Ishikawa (cell line): ENCODE measurements around the gene PCDH9.

ENCODE experiments used
- CEBPB ChIP-seq: IDR thresholded peaks from 2 replicates; pipeline ENCODE4 v1.6.1; 2012
- CREB1 ChIP-seq: IDR thresholded peaks from 2 replicates; pipeline ENCODE4 v1.6.1; 2012; ENCODE audit warnings: low read depth
- EGR1 ChIP-seq: IDR thresholded peaks from 2 replicates; pipeline ENCODE4 v1.6.1; 2012
- EP300 ChIP-seq: IDR thresholded peaks from 2 replicates; pipeline ENCODE4 v1.6.1; 2012; ENCODE audit warnings: borderline replicate concordance
- FOXM1 ChIP-seq: IDR thresholded peaks from 2 replicates; pipeline ENCODE4 v1.6.1; 2012; ENCODE audit warnings: low read depth, borderline replicate concordance
- NFIC ChIP-seq: IDR thresholded peaks from 2 replicates; pipeline ENCODE4 v1.6.1; 2012
- RAD21 ChIP-seq: IDR thresholded peaks from 2 replicates; pipeline ENCODE4 v1.6.1; 2012; ENCODE audit warnings: low read depth
- TAF1 ChIP-seq: IDR thresholded peaks from 2 replicates; pipeline ENCODE4 v1.6.1; 2012; ENCODE audit warnings: low read depth, mild to moderate bottlenecking
- TCF12 ChIP-seq: IDR thresholded peaks from 2 replicates; pipeline ENCODE4 v1.6.1; 2012; ENCODE audit warnings: low read depth
- TEAD4 ChIP-seq: IDR thresholded peaks from 2 replicates; pipeline ENCODE4 v1.6.1; 2012
- YY1 ChIP-seq: IDR thresholded peaks from 2 replicates; pipeline ENCODE4 v1.6.1; 2012; ENCODE audit warnings: low read depth
- ZBTB7A ChIP-seq: IDR thresholded peaks from 2 replicates; pipeline ENCODE4 v1.6.1; 2012; ENCODE audit warnings: low read depth
- TF ChIP-seq, protein P1 (sequence below): IDR thresholded peaks from 2 replicates; pipeline ENCODE4 v1.6.1; 2012
- TF ChIP-seq, protein P2 (sequence below): IDR thresholded peaks from 2 replicates; pipeline ENCODE4 v1.6.1; 2012
- TF ChIP-seq, protein P3 (sequence below): IDR thresholded peaks from 2 replicates; pipeline ENCODE4 v1.6.1; 2012; ENCODE audit warnings: low read depth, mild to moderate bottlenecking

PCDH9 gene

DNA sequence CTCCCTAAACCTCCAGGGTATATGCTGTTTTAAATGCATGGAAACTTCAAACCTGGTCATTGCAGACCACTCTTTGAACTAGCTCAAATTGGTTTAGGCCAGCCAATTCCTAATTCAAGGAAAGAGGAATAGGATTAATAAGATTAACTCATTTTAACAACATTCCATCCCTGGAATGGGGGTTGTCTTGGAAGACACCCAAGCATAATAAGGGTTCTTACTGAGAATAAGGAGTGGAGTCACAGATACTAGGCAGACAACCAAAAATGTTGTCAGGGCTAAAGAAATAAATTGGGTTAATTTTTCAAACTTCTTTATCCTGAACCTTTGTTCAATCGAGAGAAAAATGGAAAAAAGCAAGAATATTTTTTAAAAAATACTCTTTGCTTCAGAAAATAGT is 186.2 kb downstream of the PCDH9 start:
- TF ChIP-seq, protein P1, sequence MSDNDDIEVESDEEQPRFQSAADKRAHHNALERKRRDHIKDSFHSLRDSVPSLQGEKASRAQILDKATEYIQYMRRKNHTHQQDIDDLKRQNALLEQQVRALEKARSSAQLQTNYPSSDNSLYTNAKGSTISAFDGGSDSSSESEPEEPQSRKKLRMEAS, result no peak
- TF ChIP-seq TCF12 (no peak), CEBPB (no peak), ZBTB7A (no peak), FOXM1 (no peak), TEAD4 (no peak), TAF1 (no peak), NFIC (no peak)
- TF ChIP-seq, protein P2, sequence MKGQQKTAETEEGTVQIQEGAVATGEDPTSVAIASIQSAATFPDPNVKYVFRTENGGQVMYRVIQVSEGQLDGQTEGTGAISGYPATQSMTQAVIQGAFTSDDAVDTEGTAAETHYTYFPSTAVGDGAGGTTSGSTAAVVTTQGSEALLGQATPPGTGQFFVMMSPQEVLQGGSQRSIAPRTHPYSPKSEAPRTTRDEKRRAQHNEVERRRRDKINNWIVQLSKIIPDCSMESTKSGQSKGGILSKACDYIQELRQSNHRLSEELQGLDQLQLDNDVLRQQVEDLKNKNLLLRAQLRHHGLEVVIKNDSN, result no peak

DNA sequence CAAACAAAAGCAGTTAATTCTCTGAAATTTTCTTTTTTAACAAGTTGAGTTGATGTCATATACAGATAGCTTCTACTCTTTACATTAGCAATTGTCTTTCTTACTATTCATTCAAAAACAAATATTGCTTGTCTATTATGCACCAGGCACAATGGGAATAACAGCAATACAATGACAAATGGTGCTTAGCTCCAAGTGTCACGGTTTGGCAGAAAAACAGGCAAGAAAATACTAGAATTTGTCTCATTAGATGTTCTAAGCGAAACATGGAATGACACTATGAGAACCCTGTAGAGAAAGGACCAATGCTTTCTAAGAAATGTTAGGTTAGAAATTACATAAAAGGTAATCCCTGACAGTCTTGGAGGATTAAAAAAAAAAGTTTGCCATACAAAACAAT is 187.6 kb downstream of the PCDH9 start:
- TF ChIP-seq TCF12, result no peak
- TF ChIP-seq EGR1, result no peak
- no peak for TF ChIP-seq CREB1
- TF ChIP-seq, protein P2, result no peak
- no peak for TF ChIP-seq NFIC
- TF ChIP-seq TEAD4, result no peak
- TF ChIP-seq, protein P1, result no peak
- no peak for TF ChIP-seq EP300
- TF ChIP-seq, protein P3, sequence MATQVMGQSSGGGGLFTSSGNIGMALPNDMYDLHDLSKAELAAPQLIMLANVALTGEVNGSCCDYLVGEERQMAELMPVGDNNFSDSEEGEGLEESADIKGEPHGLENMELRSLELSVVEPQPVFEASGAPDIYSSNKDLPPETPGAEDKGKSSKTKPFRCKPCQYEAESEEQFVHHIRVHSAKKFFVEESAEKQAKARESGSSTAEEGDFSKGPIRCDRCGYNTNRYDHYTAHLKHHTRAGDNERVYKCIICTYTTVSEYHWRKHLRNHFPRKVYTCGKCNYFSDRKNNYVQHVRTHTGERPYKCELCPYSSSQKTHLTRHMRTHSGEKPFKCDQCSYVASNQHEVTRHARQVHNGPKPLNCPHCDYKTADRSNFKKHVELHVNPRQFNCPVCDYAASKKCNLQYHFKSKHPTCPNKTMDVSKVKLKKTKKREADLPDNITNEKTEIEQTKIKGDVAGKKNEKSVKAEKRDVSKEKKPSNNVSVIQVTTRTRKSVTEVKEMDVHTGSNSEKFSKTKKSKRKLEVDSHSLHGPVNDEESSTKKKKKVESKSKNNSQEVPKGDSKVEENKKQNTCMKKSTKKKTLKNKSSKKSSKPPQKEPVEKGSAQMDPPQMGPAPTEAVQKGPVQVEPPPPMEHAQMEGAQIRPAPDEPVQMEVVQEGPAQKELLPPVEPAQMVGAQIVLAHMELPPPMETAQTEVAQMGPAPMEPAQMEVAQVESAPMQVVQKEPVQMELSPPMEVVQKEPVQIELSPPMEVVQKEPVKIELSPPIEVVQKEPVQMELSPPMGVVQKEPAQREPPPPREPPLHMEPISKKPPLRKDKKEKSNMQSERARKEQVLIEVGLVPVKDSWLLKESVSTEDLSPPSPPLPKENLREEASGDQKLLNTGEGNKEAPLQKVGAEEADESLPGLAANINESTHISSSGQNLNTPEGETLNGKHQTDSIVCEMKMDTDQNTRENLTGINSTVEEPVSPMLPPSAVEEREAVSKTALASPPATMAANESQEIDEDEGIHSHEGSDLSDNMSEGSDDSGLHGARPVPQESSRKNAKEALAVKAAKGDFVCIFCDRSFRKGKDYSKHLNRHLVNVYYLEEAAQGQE, result no peak
- no peak for TF ChIP-seq TAF1
- TF ChIP-seq YY1, result no peak
- TF ChIP-seq FOXM1, result no peak
- no peak for TF ChIP-seq ZBTB7A

DNA sequence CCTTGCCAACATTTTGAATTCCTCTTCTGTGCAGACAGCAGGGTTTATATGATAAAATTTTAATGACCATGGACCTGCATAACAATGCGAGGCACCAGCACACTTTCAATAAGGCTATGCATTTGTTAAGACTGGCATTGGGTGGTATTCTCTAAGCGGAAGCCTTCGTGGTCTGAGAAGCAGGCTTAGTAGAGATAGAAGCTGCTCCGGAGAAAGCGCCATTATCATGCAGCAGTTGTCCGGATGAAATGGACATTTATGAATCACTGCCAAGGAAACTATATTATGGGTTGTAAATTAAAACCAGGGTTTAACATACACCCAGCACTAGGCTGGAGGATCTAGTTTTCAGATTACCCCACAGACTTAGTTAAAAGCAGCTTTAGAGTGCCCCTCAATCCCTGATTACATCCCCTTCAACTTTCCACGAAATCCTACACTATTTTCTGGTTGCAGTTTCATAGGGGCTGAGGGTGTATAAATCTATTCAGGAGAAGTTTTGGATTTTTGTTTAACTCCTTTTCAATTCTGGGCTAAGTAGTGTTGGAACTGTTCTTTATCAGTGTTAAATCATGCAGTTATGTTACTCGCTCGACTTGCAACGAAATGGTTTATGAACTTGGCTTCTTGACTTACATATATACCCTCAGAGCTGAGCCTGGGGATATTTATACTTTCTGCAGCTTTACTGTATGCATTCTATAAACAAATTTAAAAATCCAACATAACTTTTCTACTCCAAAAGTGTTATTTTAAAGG is 193.3 kb downstream of the PCDH9 start:
- TF ChIP-seq CEBPB (no peak), YY1 (no peak), ZBTB7A (no peak), EGR1 (no peak)
- TF ChIP-seq, protein P1, result no peak

DNA sequence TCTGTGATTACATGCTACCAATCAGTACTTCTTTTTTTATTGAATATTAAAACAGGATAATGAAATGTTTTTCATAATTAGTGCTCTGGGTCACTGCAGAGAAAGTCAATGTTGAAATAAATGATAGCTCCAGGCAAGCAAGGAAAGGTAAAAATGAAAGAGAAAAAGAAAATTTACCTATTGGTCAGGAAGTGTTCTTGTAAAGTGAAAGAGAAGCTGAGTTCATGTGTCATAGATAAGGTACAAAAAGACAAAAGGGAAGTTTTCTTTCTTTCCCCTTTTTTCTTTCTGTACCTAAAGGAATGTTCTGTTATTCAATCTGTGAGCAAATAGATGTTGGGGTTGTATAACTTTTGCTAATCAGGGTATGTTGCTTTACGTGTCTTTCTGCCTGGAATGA is 197.0 kb downstream of the PCDH9 start:
- TF ChIP-seq TAF1 (no peak), TCF12 (no peak), ZBTB7A (no peak), EGR1 (no peak), RAD21 (no peak), FOXM1 (no peak), CREB1 (no peak), EP300 (no peak)
- TF ChIP-seq, protein P3, result no peak
- TF ChIP-seq, protein P1, result no peak
- TF ChIP-seq, protein P2, result no peak

DNA sequence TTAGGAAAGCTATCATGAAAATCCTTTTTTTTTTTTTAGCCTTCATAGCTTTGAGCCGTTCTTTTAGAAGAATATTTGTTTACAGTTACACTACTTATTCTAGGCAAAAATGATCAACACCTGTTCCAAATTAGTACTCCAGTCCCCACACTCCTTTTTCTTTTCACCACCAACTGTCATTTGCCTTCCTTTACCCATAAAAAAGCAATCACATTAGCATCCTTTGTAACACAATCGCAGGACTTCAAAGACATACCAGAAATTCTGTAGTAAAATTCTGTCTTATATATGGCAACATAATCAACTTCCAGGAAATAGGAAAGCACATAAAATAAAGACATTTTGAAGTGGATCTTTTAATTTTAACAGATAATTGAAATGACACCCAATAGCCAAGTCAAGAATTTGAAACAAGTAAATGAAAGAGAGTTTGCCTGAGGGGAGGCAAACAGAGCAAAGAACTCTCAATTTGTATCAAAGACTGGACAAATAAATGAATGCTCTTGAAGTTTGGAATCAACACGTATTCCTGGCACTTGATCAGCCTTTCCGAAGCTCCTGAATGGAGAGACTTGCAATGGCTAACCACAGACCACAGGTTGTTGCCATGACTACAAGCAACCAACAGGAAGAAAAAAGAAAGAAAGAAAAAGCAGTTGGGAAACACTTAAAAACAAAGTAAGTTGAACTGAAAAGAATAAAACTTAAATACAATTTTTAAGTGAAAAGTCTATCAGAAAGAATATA is 206.8 kb downstream of the PCDH9 start:
- no peak for TF ChIP-seq CREB1
- TF ChIP-seq, protein P1, result no peak
- TF ChIP-seq YY1, result no peak
- TF ChIP-seq RAD21, result no peak
- TF ChIP-seq CEBPB, result no peak
